ENCODE results near the gene UQCRH. TPM values are rescaled to one million over a fixed set of nuclear protein-coding genes. Genes with fewer than 3 reads are reported as not detected.

UQCRH gene
- total RNA-seq = 154 and 192 TPM in 2 replicates

DNA sequence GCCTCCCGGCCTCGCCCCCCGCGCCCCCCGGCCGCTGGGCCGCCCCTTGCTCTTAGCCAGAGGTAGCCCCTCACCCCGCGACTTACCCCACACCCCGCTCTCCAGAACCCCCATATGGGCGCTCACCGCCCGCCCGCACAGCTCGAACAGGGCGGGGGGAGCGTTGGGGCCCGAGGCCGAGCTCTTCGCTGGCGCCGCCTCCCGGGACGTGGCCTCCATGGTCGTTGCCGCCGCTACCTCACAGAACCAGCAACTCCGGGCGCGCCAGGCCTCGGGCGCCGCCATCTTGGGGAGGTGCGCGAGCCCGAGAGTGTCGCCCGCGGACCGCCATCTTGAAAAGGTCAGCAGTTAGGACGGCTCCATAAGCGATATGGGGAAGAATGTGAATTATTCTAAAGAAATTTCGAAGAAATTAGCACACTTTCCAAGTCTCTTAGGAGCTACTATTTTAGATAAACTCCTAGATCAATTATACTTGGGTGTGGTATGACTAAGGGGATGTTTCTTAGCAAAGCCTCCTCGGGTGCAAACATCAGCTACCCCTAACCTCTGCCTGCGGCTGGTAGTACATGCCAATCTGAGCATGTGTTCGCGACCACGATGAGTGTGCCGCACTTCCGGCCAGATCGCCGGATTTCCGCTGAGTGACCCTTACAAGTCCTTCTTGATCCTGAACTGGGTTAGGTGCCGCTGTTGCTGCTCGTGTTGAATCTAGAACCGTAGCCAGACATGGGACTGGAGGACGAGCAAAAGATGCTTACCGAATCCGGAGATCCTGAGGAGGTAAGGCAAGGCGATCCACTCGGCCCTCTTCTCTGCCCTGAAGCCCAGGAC lies at the start of gene UQCRH, which contains the start of gene LRRC41:
UQCRH (plus strand) TSS at position 661 of the 834 bp plus-strand sequence; CDS start at position 730, 69 bp downstream.
LRRC41 (minus strand) TSS at position 579 of the 834 bp plus-strand sequence; CDS start at position 285, 294 bp downstream.

DNA sequence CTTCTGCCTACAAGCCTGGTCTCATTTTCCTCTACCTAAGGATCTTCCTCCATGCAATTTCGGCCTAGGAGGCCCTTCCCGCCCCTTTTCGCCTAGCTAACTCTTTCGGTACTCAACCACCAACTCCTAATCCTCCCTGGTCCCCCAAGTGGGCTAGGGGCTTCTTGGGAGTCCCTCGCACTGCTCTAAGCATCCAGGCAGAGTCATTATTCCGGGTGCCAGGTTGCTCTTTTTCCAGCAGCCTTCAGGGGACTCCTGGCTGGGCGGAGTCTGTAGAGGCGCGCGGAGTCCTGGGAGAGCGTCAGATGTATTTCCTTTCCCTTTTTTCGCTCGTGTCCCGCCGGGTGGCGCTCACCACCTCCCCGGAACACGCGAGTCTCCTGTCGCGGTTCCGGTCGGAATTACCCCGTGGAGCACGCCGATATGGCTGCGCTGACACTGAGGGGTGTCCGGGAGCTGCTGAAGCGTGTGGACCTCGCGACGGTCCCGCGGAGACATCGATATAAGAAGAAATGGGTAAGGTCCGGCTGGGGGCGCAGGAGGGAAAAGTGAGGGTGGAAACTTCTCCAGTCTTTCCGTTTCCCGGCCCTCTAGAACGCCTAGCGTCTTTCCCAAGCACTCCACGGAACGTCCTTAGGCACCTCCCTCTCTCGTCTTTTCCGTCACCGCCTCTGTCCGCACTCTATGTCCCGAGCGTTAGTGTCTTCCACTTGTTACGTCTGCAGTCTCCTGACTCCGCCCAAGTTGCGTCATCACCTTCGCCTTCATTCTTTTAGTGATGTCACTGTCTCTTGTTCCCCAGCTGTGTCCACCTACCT lies 37.1 kb downstream of the UQCRH start, which contains the start of gene NSUN4:
NSUN4 (plus strand) TSS at position 404 of the 818 bp plus-strand sequence; CDS start at position 424, 20 bp downstream.

Other genes starting within 250 kb of the UQCRH start
- gene PIK3R3, start 171.1 kb upstream of the UQCRH start, total RNA-seq = 7.5 and 8.3 TPM in 2 replicates
- gene TSPAN1, start 128.6 kb upstream of the UQCRH start, total RNA-seq = 0.65 and 1.2 TPM in 2 replicates
- not detected in 2 replicates for gene P3R3URF, start 127.2 kb upstream of the UQCRH start, total RNA-seq
- 53.3 and 62.6 TPM in 2 replicates for gene POMGNT1, start 105.3 kb upstream of the UQCRH start, total RNA-seq
- gene LURAP1, start 100.4 kb upstream of the UQCRH start, total RNA-seq = 3.4 and 4.4 TPM in 2 replicates
- gene RAD54L, start 55.9 kb upstream of the UQCRH start, total RNA-seq = 0.16 TPM in 1 of 2 replicates, not detected in the other
- 154 and 167 TPM in 2 replicates for gene LRRC41, start 82 bp upstream of the UQCRH start, total RNA-seq
- gene NSUN4, start 37.1 kb downstream of the UQCRH start, total RNA-seq = 18.0 and 21.9 TPM in 2 replicates
- gene FAAH, start 90.6 kb downstream of the UQCRH start, total RNA-seq = 0.81 and 3.2 TPM in 2 replicates
- not detected in 2 replicates for gene DMBX1, start 186.1 kb downstream of the UQCRH start, total RNA-seq
- gene KNCN, start 247.9 kb downstream of the UQCRH start, total RNA-seq = not detected in 2 replicates

Measured in hair follicle dermal papilla cell (primary cell).